ENCODE data around the gene PHACTR3.

PHACTR3 gene

GRCh38 chr20:59652381-59652780 lies 48.0 kb downstream of the PHACTR3 start:
- no peak for DNase-seq

- DNase-seq = no peak
Observed at GRCh38 chr20:59656417-59656816, 52.1 kb downstream of the PHACTR3 start.

- DNase-seq = no peak
Observed at GRCh38 chr20:59657459-59658046, 53.2 kb downstream of the PHACTR3 start.

- no peak for DNase-seq
Observed at GRCh38 chr20:59660471-59660870, 56.1 kb downstream of the PHACTR3 start.

GRCh38 chr20:59661153-59661552 lies 56.8 kb downstream of the PHACTR3 start:
- no peak for DNase-seq

GRCh38 chr20:59661621-59662020 lies 57.3 kb downstream of the PHACTR3 start:
- DNase-seq = no peak

GRCh38 chr20:59662161-59662560 lies 57.8 kb downstream of the PHACTR3 start:
- DNase-seq = no peak

- DNase-seq = no peak
Observed at GRCh38 chr20:59662856-59663512, 58.6 kb downstream of the PHACTR3 start.

- DNase-seq = no peak
Observed at GRCh38 chr20:59663513-59664060, 59.2 kb downstream of the PHACTR3 start.

GRCh38 chr20:59664421-59664941 lies 60.1 kb downstream of the PHACTR3 start:
- no peak for DNase-seq

- DNase-seq = no peak
Observed at GRCh38 chr20:59665656-59666555, 61.6 kb downstream of the PHACTR3 start.

- DNase-seq = no peak
Observed at GRCh38 chr20:59666586-59666985, 62.2 kb downstream of the PHACTR3 start.

GRCh38 chr20:59667131-59667530 lies 62.8 kb downstream of the PHACTR3 start:
- DNase-seq = no peak

- no peak for DNase-seq
Observed at GRCh38 chr20:59667981-59668515, 63.7 kb downstream of the PHACTR3 start.

- no peak for DNase-seq
Observed at GRCh38 chr20:59668926-59669850, 64.8 kb downstream of the PHACTR3 start.

- DNase-seq = no peak
Observed at GRCh38 chr20:59670786-59671492, 66.6 kb downstream of the PHACTR3 start.

- no peak for DNase-seq
Observed at GRCh38 chr20:59671661-59672471, 67.5 kb downstream of the PHACTR3 start.

GRCh38 chr20:59672576-59672975 lies 68.2 kb downstream of the PHACTR3 start:
- DNase-seq = no peak

- no peak for DNase-seq
Observed at GRCh38 chr20:59673288-59673997, 69.1 kb downstream of the PHACTR3 start.

GRCh38 chr20:59673998-59674445 lies 69.7 kb downstream of the PHACTR3 start:
- DNase-seq = no peak

All from NCI-H2107 (cell line).